BLaER1 (cell line): Measurements from ENCODE around the gene EYS.

ENCODE experiments used
- H3K27ac ChIP-seq: shearing (Covaris generic); formaldehyde crosslinking; 2 replicates; pipeline ENCODE4 v1.8.1; 2022
- H3K27me3 ChIP-seq: shearing (Covaris generic); formaldehyde crosslinking; 2 replicates; pipeline ENCODE4 v1.8.1; 2022
- H3K36me3 ChIP-seq: shearing (Covaris generic); formaldehyde crosslinking; 2 replicates; pipeline ENCODE4 v1.8.1; 2022
- H3K4me1 ChIP-seq: shearing (Covaris generic); formaldehyde crosslinking; 2 replicates; pipeline ENCODE4 v1.8.1; 2022
- H3K4me2 ChIP-seq: shearing (Covaris generic); formaldehyde crosslinking; 2 replicates; pipeline ENCODE4 v1.8.1; 2022
- H3K4me3 ChIP-seq: shearing (Covaris generic); formaldehyde crosslinking; 2 replicates; pipeline ENCODE4 v1.8.1; 2022
- H3K9ac ChIP-seq: shearing (Covaris generic); formaldehyde crosslinking; 2 replicates; pipeline ENCODE4 v1.8.1; 2022
- H3K9me3 ChIP-seq: shearing (Covaris generic); formaldehyde crosslinking; 2 replicates; pipeline ENCODE4 v1.8.1; 2022
- H4K20me1 ChIP-seq: shearing (Covaris generic); formaldehyde crosslinking; 2 replicates; pipeline ENCODE4 v1.8.1; 2022
- Cebpa-rat ChIP-seq: shearing (Covaris generic); IDR thresholded peaks from 2 replicates; pipeline ENCODE4 v1.8.1; 2022

EYS gene

GRCh38 chr6:65700561-65700960 is 6.5 kb downstream of the EYS start:
- no peak for TF ChIP-seq Cebpa-rat

GRCh38 chr6:65692109-65692508 is 14.9 kb downstream of the EYS start:
- Histone ChIP-seq H4K20me1 (no peaks in the 10 kb centered on the region), H3K27ac (no peak overlapping the region), H3K9me3 (no peaks in the 10 kb centered on the region), H3K27me3 (no peaks in the 10 kb centered on the region), H3K4me1 (no peaks in the 10 kb centered on the region), H3K4me3 (no peak overlapping the region), H3K4me2 (no peak overlapping the region), H3K36me3 (no peaks in the 10 kb centered on the region), H3K9ac (no peak overlapping the region)
- no peak for TF ChIP-seq Cebpa-rat

More at GRCh38 chr6:65700561-65700960, 6.5 kb downstream of the EYS start:
- Histone ChIP-seq H3K27me3 (no peaks in the 10 kb centered on the region), H3K4me2 (no peak overlapping the region), H4K20me1 (no peaks in the 10 kb centered on the region), H3K4me3 (no peak overlapping the region), H3K27ac (no peak overlapping the region), H3K4me1 (no peaks in the 10 kb centered on the region), H3K36me3 (no peaks in the 10 kb centered on the region), H3K9me3 (no peaks in the 10 kb centered on the region), H3K9ac (no peak overlapping the region)

GRCh38 chr6:65680232-65680631 is 26.8 kb downstream of the EYS start:
- H3K9ac ChIP-seq = no peak overlapping the region
- no peaks in the 10 kb centered on the region for H3K9me3 ChIP-seq
- H3K36me3 ChIP-seq = no peaks in the 10 kb centered on the region
- H3K4me2 ChIP-seq = no peak overlapping the region
- no peaks in the 10 kb centered on the region for H4K20me1 ChIP-seq
- H3K27ac ChIP-seq = no peak overlapping the region
- TF ChIP-seq Cebpa-rat = no peak
- H3K27me3 ChIP-seq = no peaks in the 10 kb centered on the region
- H3K4me1 ChIP-seq = no peaks in the 10 kb centered on the region
- no peak overlapping the region for H3K4me3 ChIP-seq

GRCh38 chr6:65671922-65672321 is 35.1 kb downstream of the EYS start:
- no peaks in the 10 kb centered on the region for H3K36me3 ChIP-seq
- no peak overlapping the region for H3K27ac ChIP-seq
- H3K27me3 ChIP-seq = no peaks in the 10 kb centered on the region
- H3K4me3 ChIP-seq = no peak overlapping the region
- no peak overlapping the region for H3K4me2 ChIP-seq
- no peak overlapping the region for H3K9ac ChIP-seq
- no peaks in the 10 kb centered on the region for H4K20me1 ChIP-seq
- 0 out of 2 replicates have a peak, but pooled peaks cover 5% of the 10 kb centered on the region for H3K4me1 ChIP-seq
- H3K9me3 ChIP-seq = no peaks in the 10 kb centered on the region
- no peak for TF ChIP-seq Cebpa-rat

GRCh38 chr6:65667916-65668656 is 38.9 kb downstream of the EYS start:
- no peak for TF ChIP-seq Cebpa-rat
- Histone ChIP-seq H3K4me2 (no peak overlapping the region), H3K4me3 (no peak overlapping the region)

GRCh38 chr6:65650086-65650485 is 56.9 kb downstream of the EYS start:
- TF ChIP-seq Cebpa-rat = no peak
- H4K20me1 ChIP-seq = no peaks in the 10 kb centered on the region
- H3K4me1 ChIP-seq = peaks cover 9% of the 10 kb centered on the region
- H3K36me3 ChIP-seq = no peaks in the 10 kb centered on the region
- no peak overlapping the region for H3K4me2 ChIP-seq
- no peak overlapping the region for H3K9ac ChIP-seq
- no peak overlapping the region for H3K4me3 ChIP-seq
- H3K9me3 ChIP-seq = no peaks in the 10 kb centered on the region
- no peaks in the 10 kb centered on the region for H3K27me3 ChIP-seq
- H3K27ac ChIP-seq = no peak overlapping the region

More at GRCh38 chr6:65667916-65668656, 38.9 kb downstream of the EYS start:
- Histone ChIP-seq H3K27ac (no peak overlapping the region), H3K36me3 (no peaks in the 10 kb centered on the region), H3K9ac (no peak overlapping the region), H3K27me3 (no peaks in the 10 kb centered on the region), H3K4me1 (0 out of 2 replicates have a peak, but pooled peaks cover 5% of the 10 kb centered on the region), H3K9me3 (no peaks in the 10 kb centered on the region), H4K20me1 (no peaks in the 10 kb centered on the region)

- no peak overlapping the region for H3K9ac ChIP-seq
- H3K4me3 ChIP-seq = no peak overlapping the region
- H3K9me3 ChIP-seq = no peaks in the 10 kb centered on the region
- H4K20me1 ChIP-seq = no peaks in the 10 kb centered on the region
- no peak overlapping the region for H3K4me2 ChIP-seq
- TF ChIP-seq Cebpa-rat = no peak
- H3K27ac ChIP-seq = no peak overlapping the region
- H3K4me1 ChIP-seq = peaks cover 9% of the 10 kb centered on the region
- no peaks in the 10 kb centered on the region for H3K36me3 ChIP-seq
- no peaks in the 10 kb centered on the region for H3K27me3 ChIP-seq
These were observed 57.6 kb downstream of the EYS start for GRCh38 chr6:65649392-65649791.

GRCh38 chr6:65646544-65646943 is 60.5 kb downstream of the EYS start:
- no peak for TF ChIP-seq Cebpa-rat
- no peak overlapping the region for H3K27ac ChIP-seq
- H4K20me1 ChIP-seq = no peaks in the 10 kb centered on the region
- H3K4me1 ChIP-seq = peaks cover 9% of the 10 kb centered on the region
- H3K27me3 ChIP-seq = no peaks in the 10 kb centered on the region
- no peaks in the 10 kb centered on the region for H3K9me3 ChIP-seq
- H3K4me2 ChIP-seq = peak overlapping the region; percentile 41
- no peaks in the 10 kb centered on the region for H3K36me3 ChIP-seq
- no peak overlapping the region for H3K9ac ChIP-seq
- no peak overlapping the region for H3K4me3 ChIP-seq

- no peak overlapping the region for H3K4me3 ChIP-seq
- no peaks in the 10 kb centered on the region for H4K20me1 ChIP-seq
- peaks cover 9% of the 10 kb centered on the region for H3K4me1 ChIP-seq
- H3K9me3 ChIP-seq = no peaks in the 10 kb centered on the region
- H3K27me3 ChIP-seq = no peaks in the 10 kb centered on the region
- no peak for TF ChIP-seq Cebpa-rat
- H3K36me3 ChIP-seq = no peaks in the 10 kb centered on the region
- H3K9ac ChIP-seq = no peak overlapping the region
- no peak overlapping the region for H3K4me2 ChIP-seq
- H3K27ac ChIP-seq = no peak overlapping the region
These were observed 64.2 kb downstream of the EYS start for GRCh38 chr6:65642776-65643175.

GRCh38 chr6:65638047-65638831 is 68.8 kb downstream of the EYS start:
- Histone ChIP-seq H3K27ac (no peak overlapping the region), H3K4me2 (no peak overlapping the region), H3K36me3 (no peaks in the 10 kb centered on the region), H3K9ac (no peak overlapping the region), H3K4me1 (no peaks in the 10 kb centered on the region), H3K27me3 (no peaks in the 10 kb centered on the region), H3K4me3 (no peak overlapping the region), H3K9me3 (no peaks in the 10 kb centered on the region), H4K20me1 (no peaks in the 10 kb centered on the region)
- no peak for TF ChIP-seq Cebpa-rat
